ENCODE data around the gene SMARCC2. TPM values are rescaled to one million over a fixed set of nuclear protein-coding genes. Genes with fewer than 3 reads are reported as not detected.
A peak's percentile ranks its signal among the peaks of the same experiment; 100 is the strongest.

SMARCC2 gene
- total RNA-seq, 1 experiment from 2014 or later = 94.8 TPM

DNA sequence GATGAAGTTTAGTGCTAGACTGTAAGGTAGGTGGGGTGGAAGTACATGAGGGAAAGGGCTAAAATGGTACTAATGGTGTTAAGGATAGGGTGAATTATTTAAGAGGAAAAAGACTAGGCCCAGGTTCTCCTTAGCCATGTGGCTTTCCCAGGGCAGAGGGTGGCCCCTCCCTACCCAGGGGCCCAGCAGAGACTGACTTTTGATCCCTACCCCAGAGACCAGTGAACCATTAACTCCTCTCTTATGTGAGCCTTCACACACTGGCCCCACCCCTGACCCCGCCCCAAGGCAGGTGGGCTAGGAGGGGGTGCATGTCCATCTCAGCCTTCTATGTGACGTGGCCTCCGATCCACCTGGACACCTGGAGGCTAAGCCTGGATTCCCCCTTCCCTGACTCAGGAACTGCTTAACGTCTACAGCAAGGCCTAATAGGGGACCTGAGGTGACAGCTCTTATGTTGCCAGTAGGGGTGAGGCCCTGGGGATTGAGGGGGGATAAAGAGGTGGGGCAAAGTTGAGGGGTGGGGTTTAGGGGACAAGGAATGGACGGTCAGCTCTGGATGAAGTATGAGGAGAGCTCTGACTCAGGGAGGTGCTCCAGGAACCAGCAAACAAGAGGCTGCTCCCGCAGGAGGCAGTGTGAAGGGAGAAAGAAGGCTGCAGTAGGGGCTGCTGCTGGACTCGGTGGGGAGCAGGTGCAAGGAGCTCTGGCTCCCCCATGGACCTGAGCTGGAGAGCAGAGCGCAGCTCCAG is 41.3 kb upstream of the SMARCC2 start:
- peak overlapping the region; percentile 43 for H3K4me3 ChIP-seq (ENCODE audit: low read depth, low read length)

DNA sequence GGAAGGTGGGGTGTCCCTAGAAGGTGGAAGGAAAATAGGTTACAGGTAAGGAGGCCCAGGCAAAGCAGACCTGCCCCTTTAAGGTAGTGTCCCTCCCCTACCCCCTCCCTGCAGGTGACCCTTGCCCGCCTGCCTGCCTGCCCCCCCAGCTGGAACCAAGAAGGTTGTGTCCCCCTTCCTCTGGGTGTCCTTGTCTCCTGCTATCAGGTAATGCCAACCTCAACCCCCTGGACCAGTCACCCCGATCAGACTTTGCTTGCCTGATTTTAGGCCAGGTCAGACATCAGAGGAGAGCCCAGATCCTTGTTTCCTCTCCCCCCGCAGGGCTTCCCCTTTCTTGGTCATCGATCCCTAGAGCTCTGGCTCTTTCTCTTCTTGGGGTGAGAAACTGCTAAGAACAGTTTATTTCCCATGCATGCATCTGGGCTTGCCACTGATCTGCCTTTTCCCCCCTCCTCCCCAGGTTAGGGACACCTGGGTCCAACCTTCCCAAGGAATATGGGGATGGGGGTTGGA is 40.7 kb upstream of the SMARCC2 start, which contains the start of gene SLC39A5:
SLC39A5 (plus strand) TSS at position 136 of the 516 bp plus-strand sequence. CDS start 1,224 bp downstream, outside the sequence.
- BruUV-seq (replicated peaks) = TSS peak; percentile 91
- peak within 1 kb of the TSS; percentile 43 for H3K4me3 ChIP-seq (ENCODE audit: low read depth, low read length)
- H3K36me3 ChIP-seq (ENCODE audit: control insufficient read depth, insufficient read depth, low read length) = no peaks in the 10 kb centered on the region; the same call in 1 of the 2 replicates
- H3K27me3 ChIP-seq (replicated peaks; ENCODE audit: control insufficient read depth, insufficient read depth, low read length) = no peaks in the 10 kb centered on the region
- TF ChIP-seq, protein P1, sequence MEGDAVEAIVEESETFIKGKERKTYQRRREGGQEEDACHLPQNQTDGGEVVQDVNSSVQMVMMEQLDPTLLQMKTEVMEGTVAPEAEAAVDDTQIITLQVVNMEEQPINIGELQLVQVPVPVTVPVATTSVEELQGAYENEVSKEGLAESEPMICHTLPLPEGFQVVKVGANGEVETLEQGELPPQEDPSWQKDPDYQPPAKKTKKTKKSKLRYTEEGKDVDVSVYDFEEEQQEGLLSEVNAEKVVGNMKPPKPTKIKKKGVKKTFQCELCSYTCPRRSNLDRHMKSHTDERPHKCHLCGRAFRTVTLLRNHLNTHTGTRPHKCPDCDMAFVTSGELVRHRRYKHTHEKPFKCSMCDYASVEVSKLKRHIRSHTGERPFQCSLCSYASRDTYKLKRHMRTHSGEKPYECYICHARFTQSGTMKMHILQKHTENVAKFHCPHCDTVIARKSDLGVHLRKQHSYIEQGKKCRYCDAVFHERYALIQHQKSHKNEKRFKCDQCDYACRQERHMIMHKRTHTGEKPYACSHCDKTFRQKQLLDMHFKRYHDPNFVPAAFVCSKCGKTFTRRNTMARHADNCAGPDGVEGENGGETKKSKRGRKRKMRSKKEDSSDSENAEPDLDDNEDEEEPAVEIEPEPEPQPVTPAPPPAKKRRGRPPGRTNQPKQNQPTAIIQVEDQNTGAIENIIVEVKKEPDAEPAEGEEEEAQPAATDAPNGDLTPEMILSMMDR (IDR thresholded peaks at IDR 0.05; ENCODE audit: insufficient read depth in 1 of 2, low read depth in 1 of 2, low read length in 1 of 2, severe bottlenecking in 1 of 2, unreplicated experiment in 1 of 2) = no peak
- POLR2A ChIA-PET = interaction anchor here (0.6 to 2.0 kb wide), 4 partner anchors 8 to 102 kb away, joined by 4 to 13 read pairs (median 6); partner anchors contain the start of genes RNF41 and SMARCC2
- CTCF ChIA-PET = interaction anchor here (0.5 to 1.8 kb wide), 4 partner anchors 9 to 145 kb away, joined by 3 to 15 read pairs (median 5); partner anchors contain the start of gene RNF41
- Mint-ChIP-seq H3K27ac (ENCODE audit: unreplicated experiment) (peak within 1 kb of the TSS; percentile 85), H3K27me3 (ENCODE audit: insufficient read depth, unreplicated experiment) (no peaks in the 10 kb centered on the region), H3K36me3 (ENCODE audit: insufficient read depth, unreplicated experiment) (peaks cover 20% of the 10 kb centered on the region), H3K4me1 (ENCODE audit: low read depth, unreplicated experiment) (peaks cover 22% of the 10 kb centered on the region), H3K9me3 (ENCODE audit: unreplicated experiment) (no peaks in the 10 kb centered on the region), H3K4me3 (ENCODE audit: unreplicated experiment) (peak within 1 kb of the TSS; percentile 86)
- intact Hi-C loops (cut with micrococcal nuclease; ENCODE audit: unreplicated experiment) = loop anchor here (1.0 to 2.0 kb wide), 4 partner anchors 8 to 71 kb away; partner anchors contain the start of genes COQ10A and CS
- peak; percentile 38 to 65 for DNase-seq
- H3K9me3 ChIP-seq = no peaks in the 10 kb centered on the region
- peaks cover 29% of the 10 kb centered on the region for H3K4me1 ChIP-seq

More for the DNA sequence above, 41.3 kb upstream of the SMARCC2 start:
- Histone ChIP-seq H3K27me3 (replicated peaks; ENCODE audit: control insufficient read depth, insufficient read depth, low read length) (no peaks in the 10 kb centered on the region), H3K9me3 (no peaks in the 10 kb centered on the region), H3K36me3 (ENCODE audit: control insufficient read depth, insufficient read depth, low read length) (no peaks in the 10 kb centered on the region; the same call in 1 of the 2 replicates), H3K4me1 (peaks cover 29% of the 10 kb centered on the region)
- CTCF ChIA-PET = interaction anchor here (0.5 to 1.8 kb wide), 7 partner anchors 9 to 144 kb away, joined by 3 to 15 read pairs (median 3); partner anchors contain the start of gene RNF41
- POLR2A ChIA-PET = interaction anchor here (0.6 to 2.0 kb wide), 8 partner anchors 9 to 130 kb away, joined by 3 to 13 read pairs (median 4); partner anchors contain the start of genes RNF41, SMARCC2, STAT2 and ZC3H10
- H3K27me3 Mint-ChIP-seq (ENCODE audit: insufficient read depth, unreplicated experiment) = no peaks in the 10 kb centered on the region
- intact Hi-C loops (cut with micrococcal nuclease; ENCODE audit: unreplicated experiment) = loop anchor here (1.0 to 2.0 kb wide), 4 partner anchors 8 to 70 kb away; partner anchors contain the start of genes COQ10A and CS
- TF ChIP-seq, protein P1 (IDR thresholded peaks at IDR 0.05; ENCODE audit: insufficient read depth in 1 of 2, low read depth in 1 of 2, low read length in 1 of 2, severe bottlenecking in 1 of 2, unreplicated experiment in 1 of 2) = no peak
- peak overlapping the region; percentile 85 for H3K27ac Mint-ChIP-seq (ENCODE audit: unreplicated experiment)
- H3K9me3 Mint-ChIP-seq (ENCODE audit: unreplicated experiment) = no peaks in the 10 kb centered on the region
- peaks cover 25% of the 10 kb centered on the region for H3K4me1 Mint-ChIP-seq (ENCODE audit: low read depth, unreplicated experiment)
- peak; percentile 94 to 96 for DNase-seq
- BruUV-seq (replicated peaks) = TSS peak; percentile 74
- peak overlapping the region; percentile 86 for H3K4me3 Mint-ChIP-seq (ENCODE audit: unreplicated experiment)
- H3K36me3 Mint-ChIP-seq (ENCODE audit: insufficient read depth, unreplicated experiment) = peaks cover 26% of the 10 kb centered on the region

DNA sequence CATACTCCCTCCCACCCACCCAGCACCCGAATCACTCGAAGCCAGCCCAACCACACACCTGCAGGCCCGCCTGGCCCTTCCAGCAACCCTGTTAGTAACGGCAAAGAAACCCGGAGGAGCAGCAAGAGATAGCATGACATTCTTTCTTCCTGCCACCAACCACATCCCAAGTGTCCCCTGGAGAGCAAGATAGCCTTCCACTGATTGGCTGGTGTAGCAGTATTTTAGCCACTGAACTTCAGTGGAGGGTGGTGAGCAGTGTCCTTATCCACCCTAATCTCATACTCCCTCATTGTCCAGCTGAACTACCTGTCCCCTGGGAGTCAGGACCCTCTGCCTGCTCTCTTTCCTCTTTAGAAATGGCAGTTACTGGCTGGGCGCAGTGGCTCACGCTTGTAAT is 39.8 kb upstream of the SMARCC2 start:
- POLR2A ChIA-PET = no interaction called here
- TF ChIP-seq, protein P1 (IDR thresholded peaks at IDR 0.05; ENCODE audit: insufficient read depth in 1 of 2, low read depth in 1 of 2, low read length in 1 of 2, severe bottlenecking in 1 of 2, unreplicated experiment in 1 of 2) = no peak
- Histone ChIP-seq H3K4me3 (ENCODE audit: low read depth, low read length) (no peak overlapping the region), H3K27me3 (replicated peaks; ENCODE audit: control insufficient read depth, insufficient read depth, low read length) (no peaks in the 10 kb centered on the region), H3K36me3 (ENCODE audit: control insufficient read depth, insufficient read depth, low read length) (no peaks in the 10 kb centered on the region), H3K9me3 (no peaks in the 10 kb centered on the region), H3K4me1 (peaks cover 29% of the 10 kb centered on the region)
- Mint-ChIP-seq H3K36me3 (ENCODE audit: insufficient read depth, unreplicated experiment) (peaks cover 20% of the 10 kb centered on the region), H3K27me3 (ENCODE audit: insufficient read depth, unreplicated experiment) (no peaks in the 10 kb centered on the region), H3K9me3 (ENCODE audit: unreplicated experiment) (no peaks in the 10 kb centered on the region), H3K4me3 (ENCODE audit: unreplicated experiment) (peak overlapping the region; percentile 86), H3K27ac (ENCODE audit: unreplicated experiment) (peak overlapping the region; percentile 85), H3K4me1 (ENCODE audit: low read depth, unreplicated experiment) (peaks cover 19% of the 10 kb centered on the region)
- CTCF ChIA-PET = no interaction called here
- intact Hi-C loops (cut with micrococcal nuclease; ENCODE audit: unreplicated experiment) = no loop called here
- DNase-seq = no peak
- BruUV-seq (replicated peaks) = no TSS peak
